AG20443 (cell line): Measurements from ENCODE around the gene GALNT18.
A peak's percentile ranks its signal among the peaks of the same experiment; 100 is the strongest.

Source experiments
- DNase-seq: peaks from one replicate; pipeline ENCODE4 v3.0.0; 2012; ENCODE audit warnings: low spot score, mixed read lengths

GALNT18 gene

GRCh38 chr11:11432621-11433319 lies 189.0 kb downstream of the GALNT18 start:
- no peak for DNase-seq

- DNase-seq: no peak
These were observed 191.4 kb downstream of the GALNT18 start for GRCh38 chr11:11430431-11430830.

GRCh38 chr11:11428714-11429113 lies 193.1 kb downstream of the GALNT18 start:
- no peak for DNase-seq

GRCh38 chr11:11427542-11427941 lies 194.3 kb downstream of the GALNT18 start:
- DNase-seq: no peak

GRCh38 chr11:11427140-11427539 lies 194.7 kb downstream of the GALNT18 start:
- no peak for DNase-seq

GRCh38 chr11:11426226-11426952 lies 195.4 kb downstream of the GALNT18 start:
- DNase-seq: peak; percentile 67

- DNase-seq: no peak
These were observed 196.0 kb downstream of the GALNT18 start for GRCh38 chr11:11425806-11426205.

- DNase-seq: no peak
These were observed 197.1 kb downstream of the GALNT18 start for GRCh38 chr11:11424688-11425087.

GRCh38 chr11:11422411-11423128 lies 199.2 kb downstream of the GALNT18 start:
- DNase-seq: no peak

- DNase-seq: no peak
These were observed 200.3 kb downstream of the GALNT18 start for GRCh38 chr11:11421509-11421908.

- no peak for DNase-seq
These were observed 200.9 kb downstream of the GALNT18 start for GRCh38 chr11:11420899-11421285.

- no peak for DNase-seq
These were observed 201.5 kb downstream of the GALNT18 start for GRCh38 chr11:11420191-11420898.

GRCh38 chr11:11419747-11420146 lies 202.1 kb downstream of the GALNT18 start:
- no peak for DNase-seq

- DNase-seq: peak; percentile 86
These were observed 204.9 kb downstream of the GALNT18 start for GRCh38 chr11:11416917-11417316.

GRCh38 chr11:11416502-11416901 lies 205.3 kb downstream of the GALNT18 start:
- peak; percentile 58 for DNase-seq

GRCh38 chr11:11415901-11416300 lies 205.9 kb downstream of the GALNT18 start:
- peak; percentile 71 for DNase-seq

GRCh38 chr11:11414996-11415395 lies 206.8 kb downstream of the GALNT18 start:
- no peak for DNase-seq

GRCh38 chr11:11413776-11414175 lies 208.0 kb downstream of the GALNT18 start:
- DNase-seq: no peak

- DNase-seq: no peak
These were observed 210.3 kb downstream of the GALNT18 start for GRCh38 chr11:11411401-11411985.

- no peak for DNase-seq
These were observed 211.9 kb downstream of the GALNT18 start for GRCh38 chr11:11409901-11410300.

GRCh38 chr11:11409224-11409623 lies 212.6 kb downstream of the GALNT18 start:
- DNase-seq: peak; percentile 37
